Progenitor cell of endocrine pancreas (in vitro differentiated cells): ENCODE measurements around the gene TRPC3. TPM values are rescaled to one million over a fixed set of nuclear protein-coding genes. Genes with fewer than 3 reads are reported as not detected.

Experiments used
- DNase-seq: peaks from one replicate; pipeline ENCODE4 v3.0.0; 2021; ENCODE audit warnings: low spot score; ENCODE audit not compliant: unreplicated experiment
- H3K27ac Mint-ChIP-seq: 2 replicates; pipeline ENCODE4 v1.8.0; 2021; ENCODE audit warnings: mild to moderate bottlenecking, moderate library complexity, mixed read lengths
- H3K27me3 Mint-ChIP-seq: 2 replicates; pipeline ENCODE4 v1.8.0; 2021; ENCODE audit warnings: mixed read lengths
- H3K36me3 Mint-ChIP-seq: 2 replicates; pipeline ENCODE4 v1.8.0; 2022; ENCODE audit warnings: mixed read lengths; ENCODE audit not compliant: insufficient read depth
- H3K4me1 Mint-ChIP-seq: 2 replicates; pipeline ENCODE4 v1.8.0; 2021; ENCODE audit warnings: low read depth, mixed read lengths
- H3K4me3 Mint-ChIP-seq: 2 replicates; pipeline ENCODE4 v1.8.0; 2021; ENCODE audit warnings: low read depth, mild to moderate bottlenecking, moderate library complexity, mixed read lengths
- H3K9me3 Mint-ChIP-seq: 2 replicates; pipeline ENCODE4 v1.8.0; 2021; ENCODE audit warnings: low read depth, mixed read lengths
- total RNA-seq: library from RNA; stranded (reverse); gene quantifications from 2 replicates; pipeline ENCODE4 v1.2.1, GENCODE V29; 2021
- TF ChIP-seq, protein P1 (sequence below): fragments of 200-600 bp; sonication (generic); IDR thresholded peaks from one replicate; pipeline ENCODE4 v1.5.0; 2021; ENCODE audit warnings: antibody characterized with exemption, mild to moderate bottlenecking; ENCODE audit not compliant: unreplicated experiment

TRPC3 gene
- total RNA-seq, 1 donor from 2014 or later: 0.84 TPM

DNA sequence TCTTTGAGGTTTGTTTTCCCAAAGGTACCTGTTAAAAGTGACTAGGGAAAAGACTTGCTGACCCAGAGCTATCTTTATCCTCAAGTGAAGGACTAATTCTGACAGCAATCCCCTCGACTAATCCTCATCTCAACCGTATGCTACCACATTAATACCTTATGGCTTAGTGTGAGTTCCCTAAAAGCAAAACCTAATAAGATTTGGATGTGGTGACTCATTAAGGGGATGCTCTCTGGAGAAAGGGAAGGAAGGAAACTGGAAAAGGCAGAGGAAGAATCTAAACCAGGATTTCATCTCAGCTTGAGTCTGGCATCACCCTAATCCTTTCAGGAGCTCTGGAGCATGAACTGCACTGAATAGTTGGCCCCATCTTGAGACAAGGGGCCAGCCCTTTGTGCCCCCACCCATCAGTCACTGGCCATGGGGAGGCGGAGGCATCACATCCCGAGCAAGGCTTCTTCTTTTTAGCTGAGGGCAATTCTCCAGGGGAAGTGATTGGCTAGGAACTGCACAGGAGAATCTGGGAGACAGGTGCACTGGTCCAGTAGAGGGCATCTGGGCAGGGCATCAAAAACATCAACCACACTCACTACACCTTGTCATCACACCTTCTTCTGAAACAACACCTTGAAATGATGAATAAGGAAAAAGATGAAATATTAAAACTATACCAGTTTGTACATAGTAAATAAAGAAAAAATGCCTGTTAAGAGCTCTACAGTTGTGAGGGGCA is 74.7 kb downstream of the TRPC3 start:
- H3K4me3 Mint-ChIP-seq: no peak overlapping the region
- TF ChIP-seq, protein P1, sequence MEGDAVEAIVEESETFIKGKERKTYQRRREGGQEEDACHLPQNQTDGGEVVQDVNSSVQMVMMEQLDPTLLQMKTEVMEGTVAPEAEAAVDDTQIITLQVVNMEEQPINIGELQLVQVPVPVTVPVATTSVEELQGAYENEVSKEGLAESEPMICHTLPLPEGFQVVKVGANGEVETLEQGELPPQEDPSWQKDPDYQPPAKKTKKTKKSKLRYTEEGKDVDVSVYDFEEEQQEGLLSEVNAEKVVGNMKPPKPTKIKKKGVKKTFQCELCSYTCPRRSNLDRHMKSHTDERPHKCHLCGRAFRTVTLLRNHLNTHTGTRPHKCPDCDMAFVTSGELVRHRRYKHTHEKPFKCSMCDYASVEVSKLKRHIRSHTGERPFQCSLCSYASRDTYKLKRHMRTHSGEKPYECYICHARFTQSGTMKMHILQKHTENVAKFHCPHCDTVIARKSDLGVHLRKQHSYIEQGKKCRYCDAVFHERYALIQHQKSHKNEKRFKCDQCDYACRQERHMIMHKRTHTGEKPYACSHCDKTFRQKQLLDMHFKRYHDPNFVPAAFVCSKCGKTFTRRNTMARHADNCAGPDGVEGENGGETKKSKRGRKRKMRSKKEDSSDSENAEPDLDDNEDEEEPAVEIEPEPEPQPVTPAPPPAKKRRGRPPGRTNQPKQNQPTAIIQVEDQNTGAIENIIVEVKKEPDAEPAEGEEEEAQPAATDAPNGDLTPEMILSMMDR: no peak
- H3K27ac Mint-ChIP-seq: no peak overlapping the region
- H3K4me1 Mint-ChIP-seq: no peaks in the 10 kb centered on the region
- H3K9me3 Mint-ChIP-seq: no peaks in the 10 kb centered on the region
- H3K36me3 Mint-ChIP-seq: no peaks in the 10 kb centered on the region
- H3K27me3 Mint-ChIP-seq: peaks cover 2% of the 10 kb centered on the region
- no peak for DNase-seq

DNA sequence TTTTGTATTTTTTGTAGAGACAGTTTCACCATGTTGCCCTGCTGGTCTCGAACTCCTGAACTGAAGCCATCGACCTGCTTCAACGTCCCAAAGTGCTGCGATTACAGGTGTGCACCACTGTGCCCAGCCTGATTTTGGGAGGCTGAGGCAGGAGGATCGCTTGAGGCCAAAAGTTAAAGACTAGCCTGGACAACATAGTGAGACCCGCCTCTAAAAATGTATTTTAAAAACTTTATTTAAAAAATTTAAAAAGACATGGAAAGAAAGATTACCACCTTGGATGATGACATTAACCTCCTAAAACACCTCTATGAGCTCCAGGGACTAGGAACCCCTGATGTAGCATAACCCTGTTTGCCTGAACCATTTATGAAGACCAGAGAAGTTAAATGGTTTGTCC is 75.8 kb downstream of the TRPC3 start:
- Mint-ChIP-seq H3K4me1 (no peaks in the 10 kb centered on the region), H3K27ac (no peak overlapping the region)

GRCh38 chr4:121875652-121876051 is 76.2 kb downstream of the TRPC3 start:
- no peak for DNase-seq
- Mint-ChIP-seq H3K4me3 (no peak overlapping the region), H3K27me3 (peaks cover 2% of the 10 kb centered on the region), H3K4me1 (no peaks in the 10 kb centered on the region), H3K36me3 (no peaks in the 10 kb centered on the region), H3K9me3 (no peaks in the 10 kb centered on the region), H3K27ac (no peak overlapping the region)
- TF ChIP-seq, protein P1: no peak

More for the DNA sequence above, 75.8 kb downstream of the TRPC3 start:
- no peaks in the 10 kb centered on the region for H3K36me3 Mint-ChIP-seq
- H3K9me3 Mint-ChIP-seq: no peaks in the 10 kb centered on the region
- no peak overlapping the region for H3K4me3 Mint-ChIP-seq
- peaks cover 2% of the 10 kb centered on the region for H3K27me3 Mint-ChIP-seq
- DNase-seq: no peak
- TF ChIP-seq, protein P1: no peak

DNA sequence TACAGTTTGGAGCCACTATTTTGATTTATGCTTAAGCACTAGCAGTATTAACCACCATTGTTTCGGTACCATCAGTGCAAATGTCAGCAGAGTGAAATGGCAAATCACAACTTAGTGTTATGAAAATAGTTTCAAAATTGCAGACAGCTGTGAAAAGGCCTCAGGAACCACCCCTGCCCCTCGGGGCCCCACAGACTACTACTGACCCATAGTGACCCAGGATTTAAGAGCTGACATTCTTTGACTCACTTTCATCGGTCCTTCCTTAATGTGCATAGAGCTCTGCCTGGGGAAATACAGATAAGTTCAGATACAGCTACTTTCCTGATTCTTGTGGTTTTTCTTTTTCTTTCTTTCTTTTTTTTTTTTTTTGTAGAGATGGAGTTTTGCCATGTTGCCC is 78.3 kb downstream of the TRPC3 start:
- TF ChIP-seq, protein P1: no peak
- no peak for DNase-seq
- no peaks in the 10 kb centered on the region for H3K36me3 Mint-ChIP-seq
- H3K4me3 Mint-ChIP-seq: no peak overlapping the region
- H3K4me1 Mint-ChIP-seq: peaks cover 3% of the 10 kb centered on the region
- no peak overlapping the region for H3K27ac Mint-ChIP-seq
- H3K9me3 Mint-ChIP-seq: no peaks in the 10 kb centered on the region
- peaks cover 2% of the 10 kb centered on the region for H3K27me3 Mint-ChIP-seq

DNA sequence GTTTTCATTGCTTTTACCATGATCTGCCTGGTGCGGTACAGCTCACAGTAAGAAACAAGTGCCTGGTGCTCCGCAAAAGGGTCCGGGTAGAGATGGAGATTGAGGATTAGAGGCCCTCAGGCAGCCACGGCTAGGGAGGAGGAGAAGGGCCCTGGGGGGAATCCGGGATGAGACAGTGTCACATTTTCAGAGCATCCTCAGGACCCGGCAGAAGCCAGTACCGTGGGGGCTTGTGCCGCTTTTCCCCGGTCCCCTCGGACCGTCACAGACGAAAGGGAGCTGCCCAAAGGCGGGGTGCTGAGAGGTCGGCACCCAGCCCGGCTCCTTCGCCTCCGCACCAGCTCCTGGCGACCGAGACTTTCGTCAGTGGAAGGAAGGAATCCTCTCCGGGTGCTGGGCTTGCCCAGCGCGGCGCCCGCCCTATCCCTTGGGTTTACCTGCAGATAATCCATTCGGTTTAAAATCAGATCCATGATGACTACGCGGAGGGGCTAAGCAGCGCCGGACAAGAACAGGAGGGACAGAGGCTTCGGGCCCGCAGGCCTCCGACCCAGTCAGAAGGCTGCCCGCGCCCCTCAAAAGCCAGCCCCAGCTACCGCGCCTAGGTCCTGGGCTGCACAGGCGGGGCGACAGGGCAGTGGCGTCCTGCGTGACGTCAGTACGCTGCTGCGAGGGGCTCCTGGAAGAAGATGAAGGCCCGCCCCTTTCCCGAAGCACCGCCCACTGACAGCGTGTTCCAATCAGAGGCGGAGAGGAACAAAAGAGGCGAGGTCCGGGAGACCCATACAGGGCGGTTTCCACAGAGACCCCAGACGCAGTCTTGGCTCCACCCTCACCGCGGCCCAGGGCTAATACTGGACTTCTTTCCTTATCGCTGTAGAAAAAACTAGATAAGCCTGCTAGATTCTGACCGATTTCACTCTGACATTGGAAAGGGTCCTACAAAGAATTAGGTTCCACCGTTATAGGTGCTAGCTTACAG is 81.7 kb downstream of the TRPC3 start, which contains the start of gene BBS7:
BBS7 (minus strand) TSS at position 634 of the 982 bp plus-strand sequence; CDS start at position 473, 161 bp downstream.
- DNase-seq: peak; percentile 95
- peaks cover 15% of the 10 kb centered on the region for H3K9me3 Mint-ChIP-seq
- H3K4me1 Mint-ChIP-seq: peaks cover 3% of the 10 kb centered on the region
- peaks cover 19% of the 10 kb centered on the region for H3K36me3 Mint-ChIP-seq
- H3K27me3 Mint-ChIP-seq: no peaks in the 10 kb centered on the region
- H3K27ac Mint-ChIP-seq: peak within 1 kb of the TSS; percentile 99
- peak within 1 kb of the TSS; percentile 97 for H3K4me3 Mint-ChIP-seq
- TF ChIP-seq, protein P1: no peak
